ENCODE measurements around the gene ACTC1. TPM values are rescaled to one million over a fixed set of nuclear protein-coding genes. Genes with fewer than 3 reads are reported as not detected.

ACTC1 gene
- total RNA-seq, 2 donors from 2014 or later: 47.7 to 125 TPM

- no peak for ATAC-seq (ENCODE audit: insufficient number of reproducible peaks, low FRiP score, low read depth)
- no peaks in the 10 kb centered on the region for H3K36me3 ChIP-seq
- no peaks in the 10 kb centered on the region for H3K4me1 ChIP-seq (ENCODE audit: control insufficient read depth in 1 of 2, low read depth in 2 of 2)
- no peak for DNase-seq (ENCODE audit: low spot score)
- H3K27ac ChIP-seq: no peak overlapping the region
- no peaks in the 10 kb centered on the region for H3K27me3 ChIP-seq (replicated peaks; ENCODE audit: insufficient read depth)
- no peaks in the 10 kb centered on the region for H3K9me3 ChIP-seq
- TF ChIP-seq, protein P1, sequence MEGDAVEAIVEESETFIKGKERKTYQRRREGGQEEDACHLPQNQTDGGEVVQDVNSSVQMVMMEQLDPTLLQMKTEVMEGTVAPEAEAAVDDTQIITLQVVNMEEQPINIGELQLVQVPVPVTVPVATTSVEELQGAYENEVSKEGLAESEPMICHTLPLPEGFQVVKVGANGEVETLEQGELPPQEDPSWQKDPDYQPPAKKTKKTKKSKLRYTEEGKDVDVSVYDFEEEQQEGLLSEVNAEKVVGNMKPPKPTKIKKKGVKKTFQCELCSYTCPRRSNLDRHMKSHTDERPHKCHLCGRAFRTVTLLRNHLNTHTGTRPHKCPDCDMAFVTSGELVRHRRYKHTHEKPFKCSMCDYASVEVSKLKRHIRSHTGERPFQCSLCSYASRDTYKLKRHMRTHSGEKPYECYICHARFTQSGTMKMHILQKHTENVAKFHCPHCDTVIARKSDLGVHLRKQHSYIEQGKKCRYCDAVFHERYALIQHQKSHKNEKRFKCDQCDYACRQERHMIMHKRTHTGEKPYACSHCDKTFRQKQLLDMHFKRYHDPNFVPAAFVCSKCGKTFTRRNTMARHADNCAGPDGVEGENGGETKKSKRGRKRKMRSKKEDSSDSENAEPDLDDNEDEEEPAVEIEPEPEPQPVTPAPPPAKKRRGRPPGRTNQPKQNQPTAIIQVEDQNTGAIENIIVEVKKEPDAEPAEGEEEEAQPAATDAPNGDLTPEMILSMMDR (IDR thresholded peaks at IDR 0.05): no peak
- H3K4me3 ChIP-seq: no peak overlapping the region
These were observed 29.6 kb downstream of the ACTC1 start for GRCh38 chr15:34765741-34766140.

- no peak overlapping the region for H3K27ac ChIP-seq
- ATAC-seq (ENCODE audit: insufficient number of reproducible peaks, low FRiP score, low read depth): no peak
- no peaks in the 10 kb centered on the region for H3K4me1 ChIP-seq (ENCODE audit: control insufficient read depth in 1 of 2, low read depth in 2 of 2)
- H3K9me3 ChIP-seq: no peaks in the 10 kb centered on the region
- no peaks in the 10 kb centered on the region for H3K36me3 ChIP-seq
- TF ChIP-seq, protein P1 (IDR thresholded peaks at IDR 0.05): no peak
- H3K4me3 ChIP-seq: no peak overlapping the region
- DNase-seq (ENCODE audit: low spot score): no peak
- H3K27me3 ChIP-seq (replicated peaks; ENCODE audit: insufficient read depth): no peaks in the 10 kb centered on the region
These were observed 34.4 kb downstream of the ACTC1 start for GRCh38 chr15:34760909-34761308.

GRCh38 chr15:34759992-34760391 lies 35.4 kb downstream of the ACTC1 start:
- DNase-seq (ENCODE audit: low spot score): no peak
- TF ChIP-seq, protein P1 (IDR thresholded peaks at IDR 0.05): no peak
- peaks cover 6% of the 10 kb centered on the region for H3K27me3 ChIP-seq (replicated peaks; ENCODE audit: insufficient read depth)
- H3K9me3 ChIP-seq: no peaks in the 10 kb centered on the region
- no peak overlapping the region for H3K27ac ChIP-seq
- no peak for ATAC-seq (ENCODE audit: insufficient number of reproducible peaks, low FRiP score, low read depth)
- H3K4me3 ChIP-seq: no peak overlapping the region
- peaks cover under 1 to 4% of the 10 kb centered on the region in 2 donors for H3K4me1 ChIP-seq (ENCODE audit: control insufficient read depth in 1 of 2, low read depth in 2 of 2)
- H3K36me3 ChIP-seq: no peaks in the 10 kb centered on the region

DNA sequence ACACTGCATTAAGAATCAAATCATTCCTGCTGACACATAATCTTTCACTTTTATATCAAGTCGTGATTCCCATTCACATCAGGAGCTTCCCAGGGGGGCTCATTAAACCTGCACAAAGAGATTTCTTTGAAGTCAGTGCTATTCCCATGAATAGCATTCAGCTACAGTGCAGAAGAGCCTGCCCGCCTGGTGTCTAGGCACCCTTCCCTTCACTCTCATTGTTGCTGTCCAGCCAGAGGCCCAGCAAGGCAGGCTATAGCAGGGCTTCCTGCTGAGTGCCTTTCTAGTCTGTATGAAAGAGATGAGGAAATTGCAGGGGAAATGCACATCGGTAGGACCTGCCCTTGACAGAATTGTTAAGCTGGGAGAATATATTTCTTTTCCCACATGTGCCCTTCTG lies 36.0 kb downstream of the ACTC1 start:
- H3K27me3 ChIP-seq (replicated peaks; ENCODE audit: insufficient read depth): peaks cover 6% of the 10 kb centered on the region
- no peaks in the 10 kb centered on the region for H3K9me3 ChIP-seq
- H3K4me3 ChIP-seq: no peak overlapping the region
- H3K27ac ChIP-seq: no peak overlapping the region
- TF ChIP-seq, protein P1 (IDR thresholded peaks at IDR 0.05): no peak
- no peaks in the 10 kb centered on the region for H3K36me3 ChIP-seq
- H3K4me1 ChIP-seq (ENCODE audit: control insufficient read depth in 1 of 2, low read depth in 2 of 2): peaks cover 7 to 10% of the 10 kb centered on the region in 2 donors
- DNase-seq (ENCODE audit: low spot score): no peak
- no peak for ATAC-seq (ENCODE audit: insufficient number of reproducible peaks, low FRiP score, low read depth)

GRCh38 chr15:34757262-34757661 lies 38.1 kb downstream of the ACTC1 start:
- DNase-seq (ENCODE audit: low spot score) (no peak), ATAC-seq (ENCODE audit: insufficient number of reproducible peaks, low FRiP score, low read depth) (no peak)
- H3K4me3 ChIP-seq: no peak overlapping the region
- TF ChIP-seq, protein P1 (IDR thresholded peaks at IDR 0.05): no peak
- H3K9me3 ChIP-seq: no peaks in the 10 kb centered on the region
- H3K4me1 ChIP-seq (ENCODE audit: control insufficient read depth in 1 of 2, low read depth in 2 of 2): peaks cover 8 to 14% of the 10 kb centered on the region in 2 donors
- H3K36me3 ChIP-seq: no peaks in the 10 kb centered on the region
- peaks cover 12% of the 10 kb centered on the region for H3K27me3 ChIP-seq (replicated peaks; ENCODE audit: insufficient read depth)
- no peak overlapping the region for H3K27ac ChIP-seq
